B cell (primary cell): ENCODE measurements around the gene SPINK14. TPM values are rescaled to one million over a fixed set of nuclear protein-coding genes. Genes with fewer than 3 reads are reported as not detected.

ENCODE experiments used
- ATAC-seq: fragments of 200-7000 bp; cut with Tn5 transposase; one replicate; pipeline ENCODE4 v1.10.0; 2021; ENCODE audit warnings: low read depth, mild to moderate bottlenecking, moderate number of reproducible peaks, moderate library complexity
- CTCF ChIA-PET: fragments of 350-600 bp; sonication (Branson Sonifier 250); formaldehyde crosslinking; loops from one replicate; lab custom pipeline; 2021; ENCODE audit warnings: antibody characterized with exemption, inconsistent platforms; lab: Charles Lee
- POLR2A ChIA-PET: fragments of 350-600 bp; sonication (Branson Sonifier 250); formaldehyde crosslinking; loops from one replicate; lab custom pipeline; 2021; ENCODE audit warnings: antibody characterized with exemption; lab: Charles Lee
- DNase-seq: peaks from one replicate; pipeline ENCODE4 v3.0.0; 2013
- H2AFZ ChIP-seq: 2 replicates; pipeline ENCODE4 v1.6.1; 2012; ENCODE audit warnings: mild to moderate bottlenecking, low read depth, low read length; ENCODE audit not compliant: insufficient read depth, poor library complexity, severe bottlenecking
- H3K27ac ChIP-seq, 2 donors: 1 replicate in 1 of 2; 2 replicates in 1 of 2; pipeline ENCODE4 v1.5.1; 2012 to 2013; ENCODE audit warnings: low read length in 2 of 2, mild to moderate bottlenecking in 2 of 2, moderate library complexity in 1 of 2
- H3K27me3 ChIP-seq, 4 experiments: fragments of 200-600 bp in 1 of 4; sonication (generic) in 1 of 4; replicated peaks in 1 of 4; 1 replicate in 2 of 4; 2 replicates in 2 of 4; pipeline versions ENCODE4 v1.6.1 to v1.7.0; 2013 to 2016; ENCODE audit warnings: low read length in 3 of 4, mild to moderate bottlenecking in 2 of 4, mixed read lengths in 1 of 4, moderate library complexity in 1 of 4; ENCODE audit not compliant: insufficient read depth in 4 of 4, control insufficient read depth in 3 of 4; ENCODE audit errors: control extremely low read depth in 1 of 4
- H3K36me3 ChIP-seq, 2 experiments: replicated peaks in 1 of 2; 1 replicate in 1 of 2; 2 replicates in 1 of 2; pipeline versions ENCODE4 v1.6.1 to v1.7.1; 2013; ENCODE audit warnings: low read length in 1 of 2; ENCODE audit not compliant: insufficient read depth in 2 of 2, control insufficient read depth in 1 of 2; ENCODE audit errors: control extremely low read depth in 1 of 2, extremely low read depth in 1 of 2
- H3K4me1 ChIP-seq, 2 donors: fragments of 200-600 bp in 1 of 2; sonication (generic) in 1 of 2; 1 replicate in 1 of 2; 2 replicates in 1 of 2; pipeline versions ENCODE4 v1.5.1 to v1.6.1; 2013 to 2017; ENCODE audit warnings: low read length in 2 of 2; ENCODE audit not compliant: control insufficient read depth in 2 of 2, insufficient read depth in 2 of 2
- H3K4me2 ChIP-seq: replicated peaks from 2 replicates; pipeline ENCODE3; 2012; ENCODE audit warnings: mild to moderate bottlenecking, low read depth, low read length; ENCODE audit not compliant: poor library complexity, severe bottlenecking
- H3K4me3 ChIP-seq, 5 experiments: fragments of 200-600 bp in 1 of 5; sonication (generic) in 1 of 5; 1 replicate in 3 of 5; 2 replicates in 2 of 5; pipeline versions ENCODE4 v1.5.1 to v1.7.0; 2011 to 2016; ENCODE audit warnings: low read length in 4 of 5, mild to moderate bottlenecking in 4 of 5, low read depth in 2 of 5, control low read depth in 1 of 5, moderate library complexity in 1 of 5; ENCODE audit not compliant: insufficient read depth in 1 of 5; ENCODE audit errors: control extremely low read depth in 1 of 5, extremely low read depth in 1 of 5
- H3K79me2 ChIP-seq: fragments of 200-600 bp; sonication (generic); one replicate; pipeline ENCODE4 v1.6.0; 2016; ENCODE audit warnings: low read length; ENCODE audit not compliant: control insufficient read depth, insufficient read depth
- H3K9ac ChIP-seq: fragments of 200-600 bp; sonication (generic); 2 replicates; pipeline ENCODE4 v1.6.1; 2017; ENCODE audit warnings: mild to moderate bottlenecking, low read length, moderate library complexity
- H3K9me3 ChIP-seq, 3 donors: one replicate each; pipeline versions ENCODE4 v1.6.1 to v1.7.1; 2013; ENCODE audit warnings: low read length in 2 of 3; ENCODE audit not compliant: control insufficient read depth in 2 of 3, insufficient read depth in 1 of 3; ENCODE audit errors: control extremely low read depth in 1 of 3
- H4K20me1 ChIP-seq: 2 replicates; pipeline ENCODE4 v1.6.0; 2012; ENCODE audit warnings: mild to moderate bottlenecking, low read length; ENCODE audit not compliant: insufficient read depth, control insufficient read depth, poor library complexity, severe bottlenecking
- H3K27ac Mint-ChIP-seq: one replicate; pipeline ENCODE4 v1.8.0; 2021; ENCODE audit warnings: mixed read lengths
- H3K27me3 Mint-ChIP-seq: one replicate; pipeline ENCODE4 v1.8.0; 2021; ENCODE audit warnings: mixed read lengths
- H3K4me1 Mint-ChIP-seq: one replicate; pipeline ENCODE4 v1.8.0; 2021; ENCODE audit warnings: mixed read lengths
- H3K4me3 Mint-ChIP-seq: one replicate; pipeline ENCODE4 v1.8.0; 2021; ENCODE audit warnings: mixed read lengths
- H3K9me3 Mint-ChIP-seq: one replicate; pipeline ENCODE4 v1.8.0; 2022; ENCODE audit warnings: mixed read lengths; ENCODE audit not compliant: insufficient read depth
- EZH2 ChIP-seq: IDR thresholded peaks from 2 replicates; pipeline ENCODE4 v1.6.1; 2012; ENCODE audit warnings: borderline replicate concordance, low read depth, mild to moderate bottlenecking, moderate library complexity, low read length; ENCODE audit not compliant: insufficient read depth, poor library complexity, severe bottlenecking
- WGBS: methylation state at CpG from one replicate; pipeline ENCODE4 v1.1.5; 2013; ENCODE audit warnings: missing lambda C conversion rate; ENCODE audit not compliant: insufficient coverage; 5-methylcytosine and 5-hydroxymethylcytosine counted together
- intact Hi-C: fragments of 100-400 bp; cut with micrococcal nuclease; formaldehyde crosslinking; loops from one replicate; pipeline ENCODE4 v1.10.0; 2022
- polyA plus RNA-seq: library from polyadenylated mRNA; depleted of rRNA; stranded (reverse); fragments of >200 nt; gene quantifications from 2 replicates; pipeline ENCODE4 v1.2.3, GENCODE V29; 2012
- total RNA-seq, 2 donors: library from RNA; stranded (reverse); fragments of 120-200 nt in 1 of 2; gene quantifications; 1 replicate in 1 of 2; 2 replicates in 1 of 2; pipeline versions ENCODE4 v1.2.3 to v1.2.4, GENCODE V29; 2013 to 2022
- TF ChIP-seq, protein P1 (sequence below): fragments of 200-600 bp; IDR thresholded peaks from one replicate; pipeline ENCODE4 v1.8.0; 2022; ENCODE audit warnings: antibody characterized with exemption, mild to moderate bottlenecking

SPINK14 gene
- total and polyA plus RNA-seq, 2 donors (not counting 1 experiment from before 2014, with no cell fraction given) = not detected

DNA sequence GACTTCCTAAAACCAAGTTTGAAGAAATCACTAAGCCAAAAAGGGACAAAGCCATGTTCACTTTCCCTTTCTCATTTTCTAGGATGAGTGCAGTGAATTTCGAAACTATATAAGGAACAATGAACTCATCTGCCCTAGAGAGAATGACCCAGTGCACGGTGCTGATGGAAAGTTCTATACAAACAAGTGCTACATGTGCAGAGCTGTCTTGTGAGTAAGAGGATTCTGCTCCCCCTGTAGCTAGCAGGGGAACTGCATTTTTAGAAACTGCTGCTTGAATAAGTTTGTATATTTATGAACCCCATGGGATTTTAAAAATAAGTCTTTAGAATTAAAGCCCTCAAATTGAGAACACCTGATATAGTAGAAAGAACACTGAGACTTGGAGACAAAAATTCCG is 42.7 kb upstream of the SPINK14 start:
- no peaks in the 10 kb centered on the region for H4K20me1 ChIP-seq
- no peak overlapping the region for H3K27ac ChIP-seq
- no peaks in the 10 kb centered on the region for H3K4me1 ChIP-seq
- POLR2A ChIA-PET = no interaction called here
- Mint-ChIP-seq H3K4me1 (no peaks in the 10 kb centered on the region), H3K27ac (no peak overlapping the region), H3K9me3 (no peaks in the 10 kb centered on the region), H3K27me3 (no peaks in the 10 kb centered on the region), H3K4me3 (no peak overlapping the region)
- no peak overlapping the region for H3K9ac ChIP-seq
- H3K9me3 ChIP-seq = no peaks in the 10 kb centered on the region
- H2AFZ ChIP-seq = no peak overlapping the region
- CTCF ChIA-PET = no interaction called here
- H3K4me3 ChIP-seq = no peak overlapping the region
- no peaks in the 10 kb centered on the region for H3K27me3 ChIP-seq
- whole genome bisulfite sequencing = 80% methylated on average over 1 of the region's 3 CpGs
- DNase-seq = no peak
- no peaks in the 10 kb centered on the region for H3K79me2 ChIP-seq
- no peak for TF ChIP-seq EZH2
- TF ChIP-seq, protein P1, sequence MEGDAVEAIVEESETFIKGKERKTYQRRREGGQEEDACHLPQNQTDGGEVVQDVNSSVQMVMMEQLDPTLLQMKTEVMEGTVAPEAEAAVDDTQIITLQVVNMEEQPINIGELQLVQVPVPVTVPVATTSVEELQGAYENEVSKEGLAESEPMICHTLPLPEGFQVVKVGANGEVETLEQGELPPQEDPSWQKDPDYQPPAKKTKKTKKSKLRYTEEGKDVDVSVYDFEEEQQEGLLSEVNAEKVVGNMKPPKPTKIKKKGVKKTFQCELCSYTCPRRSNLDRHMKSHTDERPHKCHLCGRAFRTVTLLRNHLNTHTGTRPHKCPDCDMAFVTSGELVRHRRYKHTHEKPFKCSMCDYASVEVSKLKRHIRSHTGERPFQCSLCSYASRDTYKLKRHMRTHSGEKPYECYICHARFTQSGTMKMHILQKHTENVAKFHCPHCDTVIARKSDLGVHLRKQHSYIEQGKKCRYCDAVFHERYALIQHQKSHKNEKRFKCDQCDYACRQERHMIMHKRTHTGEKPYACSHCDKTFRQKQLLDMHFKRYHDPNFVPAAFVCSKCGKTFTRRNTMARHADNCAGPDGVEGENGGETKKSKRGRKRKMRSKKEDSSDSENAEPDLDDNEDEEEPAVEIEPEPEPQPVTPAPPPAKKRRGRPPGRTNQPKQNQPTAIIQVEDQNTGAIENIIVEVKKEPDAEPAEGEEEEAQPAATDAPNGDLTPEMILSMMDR = no peak
- no peak overlapping the region for H3K4me2 ChIP-seq
- no peak for ATAC-seq
- no peaks in the 10 kb centered on the region for H3K36me3 ChIP-seq
- intact Hi-C loops = no loop called here

DNA sequence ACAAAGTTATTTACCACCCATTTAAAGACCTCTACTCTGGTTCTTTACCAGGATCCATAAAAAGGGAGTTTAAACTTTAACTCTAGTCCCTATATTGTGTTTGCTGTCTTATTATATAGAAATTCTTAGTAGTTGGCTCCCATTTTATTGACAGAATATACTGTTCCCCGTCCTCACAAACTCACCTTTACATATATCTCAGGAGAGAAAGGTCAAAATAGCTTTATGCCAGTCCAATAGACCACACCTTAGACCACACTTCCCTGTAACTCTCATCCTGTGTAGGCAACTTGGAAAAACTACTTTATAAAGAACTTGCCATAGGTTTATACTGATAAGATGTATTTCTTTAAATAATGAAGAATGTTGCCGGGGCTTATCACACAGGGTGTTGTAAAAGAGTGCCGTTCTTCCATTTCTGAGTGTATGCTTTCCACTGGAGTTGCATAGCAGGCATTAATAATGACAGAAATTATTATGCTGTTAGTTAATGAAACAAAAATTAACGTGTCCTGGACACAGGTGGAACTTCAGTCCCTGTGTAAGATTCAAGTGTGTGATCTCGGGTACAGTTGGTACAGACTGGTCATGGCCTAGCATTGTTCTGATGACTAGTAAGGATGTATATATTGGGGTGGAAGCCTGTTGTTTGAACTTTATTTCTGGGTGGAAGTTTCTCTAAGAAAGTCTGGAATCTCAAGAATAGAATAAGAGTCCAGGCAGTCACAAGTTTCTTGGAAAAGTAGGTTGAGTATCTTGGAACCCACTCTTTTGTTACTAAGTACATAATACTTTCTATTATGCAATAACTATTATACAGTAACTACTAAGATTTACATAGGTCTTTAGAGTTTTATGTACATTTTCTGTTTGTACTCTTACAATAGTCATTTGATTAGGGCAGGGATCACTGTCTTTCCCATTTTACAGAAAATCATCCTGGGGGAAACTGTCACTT is 33.0 kb upstream of the SPINK14 start:
- no peak for DNase-seq
- CTCF ChIA-PET = no interaction called here
- no peaks in the 10 kb centered on the region for H4K20me1 ChIP-seq

More for the DNA sequence above, 33.0 kb upstream of the SPINK14 start:
- Mint-ChIP-seq H3K9me3 (no peaks in the 10 kb centered on the region), H3K4me1 (no peaks in the 10 kb centered on the region), H3K4me3 (no peak overlapping the region), H3K27ac (no peak overlapping the region), H3K27me3 (peaks cover 7% of the 10 kb centered on the region)
- Histone ChIP-seq H3K4me2 (no peak overlapping the region), H3K9ac (no peak overlapping the region), H3K27me3 (no peaks in the 10 kb centered on the region), H2AFZ (no peak overlapping the region), H3K27ac (no peak overlapping the region), H3K36me3 (no peaks in the 10 kb centered on the region), H3K9me3 (no peaks in the 10 kb centered on the region), H3K4me3 (no peak overlapping the region), H3K79me2 (no peaks in the 10 kb centered on the region), H3K4me1 (no peaks in the 10 kb centered on the region)
- intact Hi-C loops = no loop called here
- POLR2A ChIA-PET = no interaction called here
- TF ChIP-seq, protein P1 = no peak
- no peak for TF ChIP-seq EZH2
- no peak for ATAC-seq
- WGBS = 94% methylated on average over 4 of the region's 5 CpGs
